ENCODE results near the gene INHBE. TPM values are rescaled to one million over a fixed set of nuclear protein-coding genes. Genes with fewer than 3 reads are reported as not detected.

The INHBE gene
- total and polyA plus RNA-seq, 2 of the 8 experiments (the other 6 are each of a cell fraction or from before 2014, with no cell fraction given) = 10.2 to 18.8 TPM

- H4K5ac ChIP-seq (ENCODE audit: insufficient read length, low read depth, low read length) = no peak overlapping the region
- no peak overlapping the region for H2BK20ac ChIP-seq (ENCODE audit: low read length)
- no peaks in the 10 kb centered on the region for H3K79me2 ChIP-seq (ENCODE audit: control insufficient read depth in 1 of 2, insufficient read depth in 2 of 2, low read length in 2 of 2)
- H3K23ac ChIP-seq (ENCODE audit: insufficient read length) = no peak overlapping the region
- H3K9ac ChIP-seq (replicated peaks in 1 of 4; ENCODE audit: extremely low read depth in 1 of 4, low read depth in 3 of 4, low read length in 3 of 4) = no peak overlapping the region
- no peak overlapping the region for H2AK5ac ChIP-seq (ENCODE audit: low read depth, low read length)
- no peak overlapping the region for H3K4me3 ChIP-seq (ENCODE audit: extremely low read depth in 1 of 4, insufficient read depth in 2 of 4, low read depth in 3 of 4, low read length in 4 of 4)
- H3K36me3 ChIP-seq (ENCODE audit: control insufficient read depth in 2 of 4, insufficient read depth in 4 of 4, low read length in 3 of 4) = no peaks in the 10 kb centered on the region
- POLR2A ChIA-PET (ENCODE audit: partially characterized antibody) = interaction anchor here (1.6 to 13.2 kb wide), 2 partner anchors 13 to 131 kb away, joined by 3 to 168 read pairs; partner anchors contain the start of gene INHBE
- H4K20me1 ChIP-seq (replicated peaks in 1 of 2; ENCODE audit: control insufficient read depth in 1 of 2, insufficient read depth in 2 of 2, low read length in 2 of 2) = no peaks in the 10 kb centered on the region
- no peak overlapping the region for H2AFZ ChIP-seq (ENCODE audit: low read length)
- no peak overlapping the region for H3K4ac ChIP-seq (replicated peaks; ENCODE audit: insufficient read length, low read depth, low read length)
- H2BK12ac ChIP-seq (ENCODE audit: low read depth, low read length) = no peak overlapping the region
- no peak overlapping the region for H3K18ac ChIP-seq (ENCODE audit: extremely low read depth, low read length)
- no peak overlapping the region for H2BK15ac ChIP-seq (ENCODE audit: low read length)
- H3K79me1 ChIP-seq (ENCODE audit: low read depth, low read length) = no peaks in the 10 kb centered on the region
- H3K27me3 ChIP-seq (replicated peaks in 1 of 4; ENCODE audit: control insufficient read depth in 3 of 4, extremely low read depth in 1 of 4, insufficient read depth in 3 of 4, low read length in 3 of 4) = no peaks in the 10 kb centered on the region
- H3K23me2 ChIP-seq (ENCODE audit: low read depth, low read length) = no peaks in the 10 kb centered on the region
- H3K27ac ChIP-seq (ENCODE audit: low read depth, low read length) = no peak overlapping the region
- H3K4me2 ChIP-seq (ENCODE audit: insufficient read depth in 1 of 2, low read depth in 2 of 2, low read length in 2 of 2) = no peak overlapping the region
- FAIRE-seq (no peak), DNase-seq (ENCODE audit: low read depth in 1 of 2, low spot score in 2 of 2) (no peak)
- CTCF ChIA-PET (ENCODE audit: partially characterized antibody) = interaction anchor here (0.6 to 7.7 kb wide), 3 partner anchors 14 to 182 kb away, joined by 3 to 112 read pairs (median 5); partner anchors contain the start of gene INHBE
- H2BK120ac ChIP-seq (replicated peaks; ENCODE audit: low read depth, low read length) = no peak overlapping the region
- no peak overlapping the region for H2BK5ac ChIP-seq (ENCODE audit: low read depth, low read length)
- no peak overlapping the region for H3K56ac ChIP-seq (replicated peaks; ENCODE audit: insufficient read length, low read depth, low read length)
- H3K4me1 ChIP-seq (replicated peaks in 1 of 4; ENCODE audit: control insufficient read depth in 3 of 4, insufficient read depth in 4 of 4, low read length in 3 of 4) = no peaks in the 10 kb centered on the region
- no peak overlapping the region for H4K91ac ChIP-seq (replicated peaks; ENCODE audit: insufficient read length, low read length)
- H3K14ac ChIP-seq (ENCODE audit: insufficient read length) = no peak overlapping the region
- 73% methylated on average over 1 of the region's 1 CpG; no CpG with 5 or more reads in 1 of the 2 experiments for WGBS, 2 experiments (ENCODE audit: extremely low coverage in 1 of 2, insufficient coverage in 1 of 2, insufficient read length in 1 of 2, insufficient replicate concordance in 2 of 2, low coverage in 1 of 2, low lambda C conversion rate in 2 of 2, missing lambda C conversion rate in 1 of 2)
- H3K9me3 ChIP-seq (ENCODE audit: insufficient read depth in 2 of 2, low read depth in 1 of 2, low read length in 1 of 2) = peaks cover 0 to 3% of the 10 kb centered on the region in 2 experiments; a peak in 2 of 4 replicates
- no peak overlapping the region for H4K8ac ChIP-seq (ENCODE audit: extremely low read depth, insufficient read depth, low read length)
- TF ChIP-seq TAF7 (optimal IDR thresholded peaks at IDR 0.05; ENCODE audit: borderline replicate concordance, low read depth, low read length) (no peak), HDAC2 (IDR thresholded peaks at IDR 0.05; ENCODE audit: borderline replicate concordance in 1 of 2, low read depth in 2 of 2, low read length in 2 of 2) (no peak), ATF2 (IDR thresholded peaks at IDR 0.05; ENCODE audit: low read length) (no peak), KDM1A (IDR thresholded peaks at IDR 0.05; ENCODE audit: borderline replicate concordance, low read length) (no peak), MAFK (IDR thresholded peaks at IDR 0.05; ENCODE audit: low read depth, low read length) (no peak), NRF1 (IDR thresholded peaks at IDR 0.05; ENCODE audit: low read depth, low read length) (no peak), USF2 (IDR thresholded peaks at IDR 0.05; ENCODE audit: low read length) (no peak), SIN3A (conservative IDR thresholded peaks at IDR 0.05 in 1 of 2, IDR thresholded peaks at IDR 0.05 in 1 of 2; ENCODE audit: low read depth in 1 of 2, low read length in 2 of 2) (no peak), BRCA1 (IDR thresholded peaks at IDR 0.05; ENCODE audit: low read depth, low read length) (no peak)
These were observed 16.7 kb upstream of the INHBE start for GRCh38 chr12:57438400-57438799.
